Erythroblast (primary cell): ENCODE results near the gene CD248.

Experiments
- GATA1 ChIP-seq: IDR thresholded peaks from 2 replicates; pipeline ENCODE4 v1.6.1; 2011; ENCODE audit warnings: low read depth, mild to moderate bottlenecking, control low read depth, low read length, moderate library complexity
- POLR2A ChIP-seq: IDR thresholded peaks from 2 replicates; pipeline ENCODE4 v1.6.1; 2011; ENCODE audit warnings: mild to moderate bottlenecking, low read length

DNA sequence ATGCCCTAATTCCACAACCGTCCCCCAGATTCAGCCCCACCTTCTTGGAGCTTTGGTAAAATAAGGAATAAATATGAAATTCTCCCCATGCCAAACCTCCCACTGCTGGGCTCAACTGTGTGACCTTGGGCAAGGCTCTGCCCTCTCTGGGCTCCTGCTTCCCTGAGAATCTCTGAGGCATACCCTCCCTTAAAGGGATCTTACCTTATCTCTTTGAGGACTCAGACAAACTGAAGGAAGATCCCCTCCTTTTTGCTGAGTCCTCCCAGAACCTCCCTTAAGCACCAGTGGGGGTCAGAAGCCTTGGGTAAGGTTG lies 2.7 kb downstream of the CD248 start:
- TF ChIP-seq POLR2A (no peak), GATA1 (no peak)
